Stimulated activated CD8-positive, alpha-beta memory T cell treated with anti-CD3 and anti-CD28 coated beads, Interleukin-12 subunit alpha, Interleukin-12 subunit beta, amount 100 ng/mL, for 1 hour (primary cell): ENCODE data around the gene KIF22.
A peak's percentile ranks its signal among the peaks of the same experiment; 100 is the strongest.

Experiments
- DNase-seq: peaks from one replicate; pipeline ENCODE4 v3.0.0-alpha.2; 2020; ENCODE audit warnings: low read depth

Gene KIF22

DNA sequence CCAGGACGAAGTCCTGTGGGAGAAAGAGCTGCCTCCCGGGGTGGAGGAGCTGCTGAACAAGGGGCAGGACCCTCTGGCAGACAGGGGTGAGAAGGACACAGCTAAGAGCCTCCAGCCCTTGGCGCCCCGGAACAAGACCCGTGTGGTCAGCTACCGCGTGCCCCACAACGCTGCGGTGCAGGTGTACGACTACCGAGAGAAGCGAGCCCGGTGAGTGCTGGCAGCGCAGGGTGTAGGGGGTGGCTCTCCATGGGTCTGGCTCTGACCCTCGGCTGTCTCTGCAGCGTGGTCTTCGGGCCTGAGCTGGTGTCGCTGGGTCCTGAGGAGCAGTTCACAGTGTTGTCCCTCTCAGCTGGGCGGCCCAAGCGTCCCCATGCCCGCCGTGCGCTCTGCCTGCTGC is 51.1 kb downstream of the KIF22 start:
- DNase-seq = no peak

DNA sequence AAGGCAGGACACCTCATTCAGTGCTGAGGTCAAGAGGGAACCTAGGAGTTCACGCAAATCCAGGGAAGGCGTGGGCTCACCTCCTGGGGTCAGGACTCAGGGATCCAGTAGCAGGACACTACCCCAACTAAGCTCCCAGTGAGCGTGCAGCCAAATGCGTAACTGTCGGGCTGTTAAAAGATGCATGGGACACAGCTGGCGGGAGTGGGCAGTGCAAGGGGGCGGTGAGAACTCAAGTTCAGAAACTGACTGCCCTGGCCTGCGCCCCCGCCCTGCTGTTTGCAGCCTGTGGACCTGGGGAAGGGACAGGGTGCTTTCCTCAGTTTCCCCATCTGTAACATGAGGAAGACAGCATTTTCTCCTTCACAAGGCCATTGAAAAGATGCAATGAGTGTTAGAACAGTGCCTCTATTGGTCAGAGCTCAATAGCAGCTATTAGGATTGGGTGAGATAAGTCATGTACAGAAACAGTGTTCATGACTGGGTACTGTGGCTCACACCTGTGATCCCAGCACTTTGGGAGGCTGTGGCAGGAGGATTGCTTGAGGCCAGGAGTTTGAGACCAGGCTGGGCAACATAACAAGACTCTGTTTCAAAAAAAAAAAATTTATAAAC is 52.3 kb downstream of the KIF22 start:
- DNase-seq = no peak

DNA sequence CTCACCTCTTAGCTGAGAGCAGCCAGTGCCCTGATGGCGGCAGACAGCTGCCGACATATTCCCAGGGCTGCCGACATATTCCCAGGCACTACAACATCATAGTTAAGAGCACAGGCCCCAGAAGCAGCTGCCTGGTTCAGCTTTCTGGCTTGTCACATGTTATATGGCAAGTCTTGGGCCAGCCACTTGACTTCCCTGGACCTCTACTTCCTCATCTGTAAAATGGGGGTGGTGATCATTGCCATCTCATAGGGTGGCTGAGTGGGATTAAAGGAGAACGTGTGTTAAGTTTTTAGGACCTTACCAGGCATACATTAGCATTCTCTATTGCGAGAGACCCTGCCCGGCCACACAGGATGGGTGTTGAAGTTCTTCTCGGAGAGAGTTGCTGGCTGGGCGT is 53.4 kb downstream of the KIF22 start:
- no peak for DNase-seq

DNA sequence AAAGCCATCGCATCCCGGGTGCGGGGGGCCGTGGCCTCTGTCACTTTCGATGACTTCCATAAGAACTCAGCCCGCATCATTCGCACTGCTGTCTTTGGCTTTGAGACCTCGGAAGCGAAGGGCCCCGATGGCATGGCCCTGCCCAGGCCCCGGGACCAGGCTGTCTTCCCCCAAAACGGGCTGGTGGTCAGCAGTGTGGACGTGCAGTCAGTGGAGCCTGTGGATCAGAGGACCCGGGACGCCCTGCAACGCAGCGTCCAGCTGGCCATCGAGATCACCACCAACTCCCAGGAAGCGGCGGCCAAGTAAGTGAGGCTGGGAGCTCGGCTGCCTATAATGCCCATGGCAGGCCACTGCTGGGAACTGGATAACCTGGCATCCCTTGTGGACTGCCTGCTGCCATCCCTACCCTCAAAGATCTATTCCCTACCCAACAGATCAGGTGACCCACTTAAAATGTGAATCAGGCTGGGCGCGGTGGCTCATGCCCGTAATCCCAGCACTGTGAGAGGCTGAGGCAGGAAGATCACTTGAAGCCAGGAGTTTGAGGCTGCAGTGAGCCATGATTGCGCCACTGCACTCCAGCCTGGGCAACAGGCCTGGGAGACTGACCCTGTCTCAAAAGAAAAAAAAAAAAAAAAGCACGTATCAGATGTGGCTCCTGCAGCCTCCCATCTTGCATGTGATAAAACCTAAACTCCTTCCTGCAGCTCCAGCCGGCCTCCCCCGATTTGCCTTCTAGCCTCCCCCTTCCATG is 54.2 kb downstream of the KIF22 start:
- DNase-seq = no peak

DNA sequence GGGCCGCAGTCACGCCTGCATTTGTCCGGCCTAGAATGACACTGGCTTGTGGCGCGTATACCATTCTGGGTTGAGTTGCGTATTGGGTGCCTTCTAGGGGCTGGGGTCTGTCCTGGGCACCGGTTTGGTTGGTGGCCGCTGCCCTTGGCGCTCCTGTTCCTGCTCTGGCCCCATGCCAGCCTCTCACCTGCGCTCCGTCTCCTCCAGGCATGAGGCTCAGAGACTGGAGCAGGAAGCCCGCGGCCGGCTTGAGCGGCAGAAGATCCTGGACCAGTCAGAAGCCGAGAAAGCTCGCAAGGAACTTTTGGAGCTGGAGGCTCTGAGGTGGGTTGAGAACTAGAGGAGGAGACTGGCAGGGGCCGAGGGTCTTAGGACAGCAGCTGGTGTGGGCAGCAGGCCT is 55.1 kb downstream of the KIF22 start:
- no peak for DNase-seq

DNA sequence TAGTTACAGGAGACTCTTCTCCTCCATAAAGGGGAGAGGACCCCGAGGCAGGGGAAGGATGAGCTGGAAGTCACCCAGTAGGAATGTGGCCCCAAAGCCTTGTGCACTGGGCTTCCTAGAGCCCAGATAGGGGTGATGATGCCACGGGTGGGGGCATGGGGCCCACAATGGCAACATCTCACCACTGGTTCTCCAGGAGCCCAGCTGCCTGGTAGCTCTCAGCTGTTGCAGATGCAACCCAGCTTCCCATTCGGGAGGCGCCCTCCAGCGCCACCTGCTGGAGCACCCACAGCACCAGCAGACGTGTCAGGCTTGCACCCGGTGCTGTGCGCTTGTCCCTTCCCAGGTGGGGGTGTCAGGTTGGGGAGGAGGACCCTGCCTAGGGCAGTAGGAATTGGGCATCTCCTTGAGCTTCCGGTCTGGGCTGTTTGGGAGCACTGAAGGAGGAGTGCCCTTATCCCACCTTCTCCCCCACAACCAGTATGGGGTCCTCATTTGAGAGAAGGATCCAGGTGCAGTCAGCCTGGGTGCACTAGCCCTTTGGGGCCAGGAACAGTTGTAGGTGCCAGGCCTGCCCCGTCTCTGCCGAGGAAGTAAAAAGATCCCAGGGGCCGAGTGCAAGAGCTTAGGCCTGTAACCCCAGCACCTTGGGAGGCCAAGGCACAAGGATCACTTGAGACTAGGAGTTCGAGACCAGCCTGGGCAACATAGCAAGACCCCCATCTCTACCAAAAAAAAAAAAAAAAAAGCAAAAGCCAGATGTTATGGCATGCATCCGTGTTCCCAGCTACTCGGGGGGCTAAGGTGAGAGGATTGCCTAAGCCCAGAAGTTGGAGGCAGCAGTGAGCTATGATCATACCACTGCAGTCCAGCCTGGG is 58.1 kb downstream of the KIF22 start:
- DNase-seq = peak; percentile 67

DNA sequence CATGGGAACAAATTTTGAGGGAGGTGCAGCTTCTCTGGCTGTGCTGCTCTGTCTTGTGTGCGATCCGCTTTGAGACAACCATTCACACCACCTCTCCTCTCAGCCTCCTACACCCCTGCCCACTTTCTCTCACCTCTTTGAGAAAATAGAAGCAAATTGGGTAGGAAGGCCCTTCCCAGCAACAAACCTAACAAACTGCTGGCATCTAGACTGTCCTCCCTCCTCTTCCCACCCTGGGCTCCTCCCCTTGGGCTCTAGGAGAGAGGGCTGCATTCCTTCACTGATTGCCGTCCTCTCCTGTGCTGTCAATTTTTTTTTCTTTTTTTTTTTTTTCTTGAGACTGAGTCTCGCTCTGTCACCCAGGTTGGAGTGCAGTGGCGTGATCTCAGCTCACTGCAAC is 59.0 kb downstream of the KIF22 start:
- DNase-seq = no peak

DNA sequence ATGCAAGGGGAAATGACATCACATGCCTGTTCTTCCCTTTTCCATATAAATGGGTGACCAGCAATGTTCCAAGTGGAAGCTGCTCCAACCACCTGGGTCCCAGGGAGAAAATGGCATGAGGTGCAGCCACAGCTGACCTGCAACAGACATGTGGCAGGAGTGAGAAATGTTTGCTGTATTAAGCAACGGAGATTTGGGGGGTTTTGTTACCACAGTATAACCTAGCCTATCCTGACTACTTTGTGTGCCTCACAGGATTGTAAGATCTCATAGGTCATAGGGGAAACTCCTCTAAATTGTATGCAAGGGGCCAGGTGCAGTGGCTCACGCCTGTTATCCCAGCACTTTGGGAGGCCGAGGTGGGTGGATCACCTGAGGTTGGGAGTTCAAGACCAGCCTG is 60.4 kb downstream of the KIF22 start:
- DNase-seq = no peak

DNA sequence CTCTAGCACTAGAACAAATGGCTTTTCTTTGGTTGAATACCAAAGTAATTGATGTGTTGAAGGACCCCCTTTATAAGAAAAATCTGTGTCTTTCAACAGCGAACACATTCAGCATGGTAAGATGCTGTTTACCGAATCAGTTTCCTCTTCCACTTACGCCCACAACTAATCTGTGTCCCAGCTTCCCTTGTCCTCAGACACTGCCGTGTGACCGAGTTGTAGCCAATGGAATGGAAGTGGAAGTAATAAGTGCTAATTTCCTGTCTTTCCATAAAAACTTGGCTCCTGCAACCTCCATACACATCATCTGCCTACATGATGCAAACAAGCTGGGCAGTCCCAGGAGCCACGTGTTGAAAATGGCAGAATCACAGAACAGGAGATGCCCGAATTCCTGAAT is 62.1 kb downstream of the KIF22 start:
- DNase-seq = no peak

DNA sequence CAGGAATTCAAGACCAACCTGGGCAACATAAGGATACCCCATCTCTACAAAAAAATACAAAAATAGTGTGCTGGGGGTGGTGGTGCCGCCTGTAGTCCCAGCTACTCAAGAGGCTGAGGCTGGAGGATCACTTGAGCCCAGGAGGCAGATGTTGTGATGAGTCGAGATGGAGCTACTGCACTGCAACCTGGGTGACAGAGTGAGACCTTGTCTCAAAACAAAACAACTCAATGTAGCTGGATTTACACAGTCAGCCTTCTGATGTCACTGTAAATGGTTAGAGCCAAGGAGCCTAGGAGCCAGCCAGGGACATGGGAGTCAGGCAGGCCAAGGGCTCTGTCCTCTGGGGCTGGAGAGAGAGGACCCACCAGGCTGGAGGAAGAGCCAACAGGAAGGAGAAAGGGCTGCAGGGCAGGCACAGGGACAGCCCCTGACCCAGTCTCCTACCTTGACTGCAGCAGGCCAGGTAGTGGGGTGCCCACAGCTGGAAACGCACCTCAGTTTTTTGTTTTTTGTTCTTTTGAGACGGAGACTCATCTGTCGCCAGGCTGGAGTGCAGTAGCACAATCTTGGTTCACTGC is 64.1 kb downstream of the KIF22 start:
- DNase-seq = no peak
